NCI-H1092 treated with DMSO at 0.1 percent for 48 hours (cell line): ENCODE measurements around the gene SH3RF1.

ENCODE experiments used
- DNase-seq: peaks from one replicate; lab custom pipeline; 2025; lab: John Stamatoyannopoulos, UW

SH3RF1 gene

GRCh38 chr4:169103966-169104412, 166.8 kb downstream of the SH3RF1 start:
- DNase-seq: peak; percentile 60

GRCh38 chr4:169102026-169102425, 168.7 kb downstream of the SH3RF1 start:
- no peak for DNase-seq

GRCh38 chr4:169100670-169101101, 170.1 kb downstream of the SH3RF1 start:
- no peak for DNase-seq

GRCh38 chr4:169099771-169100180, 171.0 kb downstream of the SH3RF1 start:
- no peak for DNase-seq

GRCh38 chr4:169098969-169099690, 171.6 kb downstream of the SH3RF1 start:
- DNase-seq: no peak

- DNase-seq: no peak
Observed at GRCh38 chr4:169098532-169098931, 172.2 kb downstream of the SH3RF1 start.

GRCh38 chr4:169098054-169098497, 172.7 kb downstream of the SH3RF1 start:
- no peak for DNase-seq

GRCh38 chr4:169096221-169096620, 174.5 kb downstream of the SH3RF1 start:
- no peak for DNase-seq

GRCh38 chr4:169094656-169095231, 176.0 kb downstream of the SH3RF1 start:
- DNase-seq: no peak

- no peak for DNase-seq
Observed at GRCh38 chr4:169092889-169093522, 177.8 kb downstream of the SH3RF1 start.

- no peak for DNase-seq
Observed at GRCh38 chr4:169090484-169091215, 180.1 kb downstream of the SH3RF1 start.

- no peak for DNase-seq
Observed at GRCh38 chr4:169089004-169089403, 181.8 kb downstream of the SH3RF1 start.

GRCh38 chr4:169084954-169085353, 185.8 kb downstream of the SH3RF1 start:
- DNase-seq: no peak

- DNase-seq: no peak
Observed at GRCh38 chr4:169080981-169081380, 189.8 kb downstream of the SH3RF1 start.

- no peak for DNase-seq
Observed at GRCh38 chr4:169079942-169080827, 190.6 kb downstream of the SH3RF1 start.

GRCh38 chr4:169074117-169074516, 196.6 kb downstream of the SH3RF1 start:
- DNase-seq: no peak

- DNase-seq: no peak
Observed at GRCh38 chr4:169071747-169072146, 199.0 kb downstream of the SH3RF1 start.

- no peak for DNase-seq
Observed at GRCh38 chr4:169070895-169071218, 199.9 kb downstream of the SH3RF1 start.

GRCh38 chr4:169070071-169070894, 200.5 kb downstream of the SH3RF1 start:
- DNase-seq: peak; percentile 24

- DNase-seq: no peak
Observed at GRCh38 chr4:169068423-169068822, 202.3 kb downstream of the SH3RF1 start.

GRCh38 chr4:169066934-169067333, 203.8 kb downstream of the SH3RF1 start:
- DNase-seq: no peak
